EH (cell line): ENCODE results near the gene OVAAL.
"Not testable (repeated sequence)": the region's sequence is repeated elsewhere in the genome, so short reads cannot be mapped to it uniquely, and the experiment has no call there.

Experiments
- DNase-seq: peaks from one replicate; pipeline ENCODE4 v3.0.0-alpha.2; 2015; ENCODE audit warnings: low read depth

Gene OVAAL

DNA sequence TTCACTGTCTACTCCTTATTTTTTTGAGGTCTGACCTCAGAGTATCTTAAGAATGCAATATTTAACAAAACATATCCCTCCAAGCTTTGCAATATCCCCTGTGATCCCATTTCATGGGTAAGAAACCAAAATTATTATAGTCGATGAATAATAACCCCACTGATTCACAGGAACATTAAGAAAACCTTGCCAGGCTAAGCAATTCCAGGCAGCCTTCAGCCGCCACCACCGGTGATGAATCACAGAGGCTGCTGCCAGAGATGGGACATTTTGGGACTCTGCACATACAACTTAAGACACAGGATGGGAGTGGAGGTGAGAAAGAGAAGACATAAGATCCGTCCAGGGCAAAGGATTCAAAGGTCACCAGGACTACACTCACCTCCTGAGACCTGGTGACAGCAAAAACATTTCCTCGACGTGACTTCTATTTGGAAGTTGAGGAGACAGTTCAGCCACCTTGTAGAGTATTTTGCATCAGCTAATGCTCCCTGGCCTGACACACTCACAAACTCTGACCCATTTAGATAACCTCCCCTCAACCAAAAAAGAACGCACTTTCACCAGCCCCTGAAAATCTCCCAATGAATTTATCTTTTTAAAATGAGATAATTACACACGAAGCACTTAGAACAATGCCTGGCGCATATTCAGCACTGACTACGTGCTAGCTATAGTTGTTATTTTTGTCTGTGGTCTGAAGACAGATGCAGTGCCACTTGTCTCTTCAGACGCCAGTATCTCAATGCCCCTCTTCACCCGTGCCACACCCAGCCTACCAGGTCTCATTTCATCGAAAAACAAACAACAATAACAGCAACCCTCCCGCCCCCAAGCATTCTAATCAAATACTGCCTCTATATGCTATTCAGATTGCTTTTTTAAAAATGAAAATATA, 17.8 kb upstream of the OVAAL start:
- DNase-seq = peak; percentile 72

- DNase-seq = peak; percentile 33
These were observed 16.5 kb upstream of the OVAAL start for GRCh38 chr1:180542113-180542837.

DNA sequence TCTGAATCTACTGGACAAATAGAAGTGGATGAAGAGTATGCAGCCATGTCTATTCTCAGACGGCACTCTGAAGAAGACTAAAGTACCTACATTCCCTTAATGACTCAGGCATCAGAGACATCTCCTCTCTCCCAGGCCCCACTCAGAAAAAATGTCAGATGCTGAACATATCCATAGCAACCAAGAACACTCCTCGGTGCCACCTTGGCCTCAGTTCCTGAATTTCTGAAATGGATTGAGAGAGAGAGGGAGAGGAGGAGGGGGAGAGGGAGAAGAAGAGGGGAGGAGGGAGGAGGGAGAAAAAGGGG, 16.0 kb upstream of the OVAAL start:
- DNase-seq = peak; percentile 74

GRCh38 chr1:180544050-180544449, 14.7 kb upstream of the OVAAL start:
- no peak for DNase-seq

GRCh38 chr1:180545991-180546390, 12.8 kb upstream of the OVAAL start:
- no peak for DNase-seq

DNA sequence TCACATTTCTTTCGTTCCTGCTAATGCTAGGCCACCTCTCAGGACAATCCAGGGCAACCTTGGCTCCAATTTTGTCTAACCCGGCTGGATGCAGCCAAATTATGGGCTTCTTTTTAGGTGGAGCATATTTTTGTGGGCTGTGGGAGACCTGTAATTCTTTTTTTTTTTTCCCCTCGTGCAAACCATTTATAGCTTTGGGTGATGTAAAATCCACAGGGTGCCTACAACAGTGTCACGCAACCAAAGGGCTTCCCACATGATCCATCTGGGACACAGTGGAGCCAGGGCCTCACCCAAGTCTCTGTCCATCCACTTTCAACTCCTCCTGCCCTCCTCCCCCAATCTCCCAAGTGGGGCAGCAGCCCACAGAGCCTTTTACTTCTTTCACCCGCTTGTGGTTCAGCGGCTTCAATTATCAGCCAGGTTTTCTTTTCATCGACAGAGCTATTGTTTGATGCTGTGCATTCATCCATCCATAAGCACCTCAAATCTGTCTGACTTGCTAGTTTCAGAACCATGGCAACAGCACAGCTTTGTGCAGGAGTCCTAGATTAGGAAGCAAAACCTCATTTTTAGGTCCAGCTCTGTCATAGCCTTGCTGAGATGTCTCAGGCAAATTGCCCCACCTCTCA, 10.0 kb upstream of the OVAAL start:
- DNase-seq = no peak

DNA sequence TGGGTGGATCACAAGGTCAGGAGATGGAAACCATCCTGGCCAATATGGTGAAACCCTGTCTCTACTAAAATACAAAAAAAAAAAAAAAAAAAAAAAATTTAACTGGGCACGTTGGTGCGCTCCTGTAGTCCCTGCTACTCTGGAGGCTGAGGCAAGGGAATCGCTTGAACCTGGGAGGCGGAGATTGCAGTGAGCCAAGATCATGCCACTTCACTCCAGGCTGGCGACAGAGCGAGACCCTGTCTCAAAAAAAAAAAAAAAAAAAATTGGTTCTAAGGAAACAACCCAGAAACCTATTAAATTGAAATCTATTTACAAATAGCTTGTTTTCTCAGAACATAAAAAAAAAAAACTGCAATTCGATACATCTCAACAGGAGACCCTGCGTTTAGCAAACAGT, 9.0 kb upstream of the OVAAL start:
- not testable (repeated sequence) for DNase-seq

GRCh38 chr1:180550241-180550640, 8.5 kb upstream of the OVAAL start:
- DNase-seq = no peak

DNA sequence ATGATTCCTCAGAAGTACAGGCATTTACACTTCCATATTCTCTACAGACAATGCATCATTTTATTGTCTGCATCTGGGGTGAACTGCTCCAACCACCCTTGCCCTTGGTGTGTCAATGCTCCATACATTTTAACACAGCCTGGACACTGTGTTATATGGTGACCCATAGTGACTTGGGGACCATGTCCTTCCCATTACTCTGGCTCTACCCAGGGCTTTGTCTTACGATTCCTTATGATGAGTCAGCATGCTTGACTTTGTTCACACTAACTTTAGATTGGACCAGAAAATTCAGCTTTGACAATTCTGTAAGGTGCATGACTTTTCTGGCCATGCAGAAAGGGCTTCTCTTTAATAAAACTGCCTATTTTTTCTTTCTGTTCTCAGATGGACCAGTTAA, 6.8 kb upstream of the OVAAL start:
- DNase-seq = no peak

GRCh38 chr1:180553046-180553445, 5.7 kb upstream of the OVAAL start:
- not testable (repeated sequence) for DNase-seq

DNA sequence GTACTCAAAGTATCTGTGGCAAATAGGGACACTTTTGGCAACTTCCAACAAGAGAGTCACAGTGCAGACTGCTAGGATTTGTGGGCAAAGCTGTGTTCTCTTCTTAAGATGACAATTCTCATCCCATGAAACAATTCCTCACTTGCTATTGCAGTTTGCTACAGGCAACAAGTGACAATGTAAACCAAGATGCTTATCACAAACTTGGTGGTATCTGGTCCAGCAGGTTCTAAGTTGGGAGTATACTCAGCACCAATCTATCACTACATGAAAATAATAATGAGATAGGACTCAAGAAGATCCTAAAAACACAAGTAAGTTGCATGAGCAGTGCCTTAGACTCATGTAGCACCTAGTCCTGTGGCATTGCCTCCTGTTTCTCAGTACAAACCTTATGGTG, 3.4 kb upstream of the OVAAL start:
- no peak for DNase-seq

DNA sequence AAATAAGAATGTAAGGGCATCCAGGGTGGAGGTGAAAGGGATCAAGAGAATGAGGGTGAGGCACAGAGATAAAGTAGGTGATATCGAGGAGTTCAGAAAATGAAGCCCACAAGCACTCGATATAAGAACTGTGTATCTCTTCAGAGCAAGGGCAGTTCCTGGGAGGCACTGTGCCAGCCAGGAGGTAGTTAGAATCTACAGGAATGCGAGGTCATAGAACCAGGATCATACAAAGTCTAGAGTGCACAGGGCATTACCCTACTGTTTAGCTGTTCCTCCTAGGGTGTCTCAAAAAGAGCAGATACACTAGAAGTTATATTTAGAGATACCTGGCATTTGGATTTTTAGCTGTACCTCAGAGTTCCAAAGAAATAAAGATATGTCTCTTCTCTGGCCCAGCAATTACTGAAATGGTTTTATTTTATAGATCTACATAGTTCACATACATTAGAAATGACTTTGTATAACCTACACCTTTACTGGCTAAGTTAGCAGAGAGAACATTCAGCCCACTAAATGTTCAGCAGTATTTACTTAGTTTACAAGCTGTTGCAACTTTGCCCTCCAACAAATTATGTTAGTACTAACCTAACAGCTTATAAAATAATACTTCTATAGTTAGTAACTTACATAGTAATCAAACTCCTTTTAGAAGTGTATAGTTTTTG, 1.6 kb downstream of the OVAAL start:
- DNase-seq = peak; percentile 31

DNA sequence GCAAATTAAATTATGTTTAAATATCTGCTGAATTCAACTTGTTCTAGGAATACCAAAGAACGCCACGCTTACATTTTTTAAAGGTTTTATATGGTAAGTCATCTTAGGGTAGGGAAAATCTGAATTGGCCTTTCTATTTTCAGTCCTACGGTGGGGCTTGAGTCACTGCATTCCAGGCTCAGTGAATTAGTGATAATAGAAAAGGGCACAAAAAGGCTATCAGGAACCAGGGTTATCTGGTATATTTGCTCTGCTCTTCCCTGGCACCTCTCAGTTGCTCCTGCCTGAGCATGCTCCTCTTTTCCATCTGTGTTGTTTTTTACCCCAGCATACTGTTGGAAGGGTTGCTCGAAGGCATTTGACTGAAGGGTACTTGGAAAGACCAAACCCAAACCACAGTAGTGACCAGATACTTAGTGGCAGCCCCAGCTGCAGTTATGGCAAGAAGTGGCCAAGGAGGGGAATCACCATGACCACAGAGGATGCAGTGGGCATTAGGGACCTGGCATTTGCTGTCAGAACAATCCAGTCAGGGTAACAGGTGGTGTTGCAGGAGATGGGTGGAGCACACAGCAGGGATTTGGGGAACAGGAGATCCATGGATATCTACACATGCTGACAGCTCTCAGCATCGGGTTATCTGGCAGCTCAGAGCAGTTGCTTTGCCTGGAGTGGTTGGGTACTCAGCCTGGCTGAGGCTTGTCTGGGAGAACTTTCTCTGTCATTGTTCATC, 2.3 kb downstream of the OVAAL start:
- DNase-seq = peak; percentile 81

GRCh38 chr1:180562640-180563025, 3.9 kb downstream of the OVAAL start:
- DNase-seq = peak; percentile 44

DNA sequence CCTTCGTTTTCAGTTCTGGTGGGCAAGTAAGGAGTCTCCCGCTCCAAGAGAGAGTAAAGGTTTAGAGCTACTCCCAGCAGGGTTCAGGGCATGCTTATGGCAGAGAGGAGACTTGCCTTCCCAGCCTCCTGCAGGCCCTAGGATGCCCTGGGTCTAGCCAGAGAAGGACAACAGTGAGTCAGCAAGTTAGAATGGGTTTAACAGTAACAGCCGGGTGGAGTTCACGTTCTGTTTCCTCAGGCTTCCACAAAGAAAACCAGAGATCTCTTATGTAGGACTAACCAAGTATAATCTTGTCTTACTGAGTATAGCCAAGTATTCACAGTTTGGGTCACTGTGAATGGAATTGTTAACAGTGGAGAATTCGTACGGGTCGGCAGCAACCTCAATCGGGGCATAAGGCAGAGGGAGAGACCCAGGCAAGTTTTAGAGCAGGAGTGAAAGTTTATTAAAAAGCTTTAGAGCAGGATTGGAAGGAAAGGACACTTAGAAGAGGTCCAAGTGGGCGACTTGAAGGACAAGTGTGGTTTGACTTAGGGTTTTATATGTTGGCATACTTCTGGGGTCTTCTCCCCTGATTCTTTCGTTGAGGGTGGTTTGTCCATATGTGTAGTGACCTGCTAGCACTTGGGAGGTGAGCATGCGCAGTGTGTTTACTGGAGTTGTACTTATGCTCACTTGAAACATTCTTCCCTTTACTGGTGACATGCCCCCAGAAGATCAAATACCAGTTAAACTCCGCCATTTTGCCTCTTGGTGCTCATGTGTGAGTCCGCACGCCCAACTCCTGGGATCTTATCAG, 4.5 kb downstream of the OVAAL start:
- DNase-seq = peak; percentile 87

DNA sequence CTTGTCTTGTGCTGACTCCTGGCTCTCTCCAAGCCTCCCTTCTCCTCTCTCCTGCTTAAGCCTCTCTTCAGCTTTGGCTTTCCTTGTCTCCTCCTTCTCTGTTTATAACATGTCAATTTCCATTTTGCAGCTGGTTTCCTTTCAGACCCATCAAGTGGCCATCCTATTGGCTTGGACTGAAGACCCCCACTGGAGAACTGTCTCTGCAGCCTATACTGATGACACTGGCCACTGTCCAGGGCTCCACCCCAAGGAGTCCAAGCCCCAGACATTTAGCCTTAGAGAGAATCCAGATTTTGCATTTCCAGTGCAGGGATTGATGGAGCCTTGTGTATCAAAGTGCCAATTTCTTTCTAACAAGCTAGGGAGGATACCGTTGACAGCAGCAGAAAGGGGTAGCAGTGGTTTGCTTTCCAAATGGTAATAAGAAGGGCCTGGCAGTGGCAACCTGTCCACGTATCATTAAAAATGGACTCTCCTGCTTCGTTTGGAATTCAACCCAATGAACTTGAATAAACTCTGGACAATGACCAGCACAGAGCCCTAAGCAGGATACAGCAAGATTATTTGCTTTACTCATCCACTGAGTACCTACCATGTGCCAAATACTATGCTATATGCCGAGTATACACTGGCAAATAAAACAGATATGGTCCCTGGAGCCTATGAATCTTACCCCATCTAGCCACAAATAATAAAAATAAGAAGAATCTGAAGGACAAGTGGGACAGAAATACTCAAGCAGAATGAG, 6.5 kb downstream of the OVAAL start:
- no peak for DNase-seq

DNA sequence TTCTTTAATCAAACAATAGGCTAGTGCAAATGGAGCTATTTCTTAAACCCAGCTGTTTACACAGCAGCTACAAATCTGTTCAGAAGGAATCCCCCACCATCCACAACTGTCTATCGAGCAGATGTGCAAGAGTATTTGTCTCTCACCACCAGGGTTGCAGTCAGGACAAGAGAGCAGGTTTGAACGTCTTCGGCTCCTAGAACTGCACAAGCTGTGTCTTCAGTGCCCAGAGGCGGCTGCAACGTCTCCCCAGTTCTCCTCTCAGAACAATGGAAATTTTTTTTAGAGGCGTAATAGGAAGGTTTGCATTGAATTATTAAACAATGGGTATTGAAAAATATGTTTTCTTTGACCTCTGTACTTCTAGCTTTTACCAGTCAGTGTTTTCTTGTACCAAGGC, 7.3 kb downstream of the OVAAL start:
- DNase-seq = no peak

DNA sequence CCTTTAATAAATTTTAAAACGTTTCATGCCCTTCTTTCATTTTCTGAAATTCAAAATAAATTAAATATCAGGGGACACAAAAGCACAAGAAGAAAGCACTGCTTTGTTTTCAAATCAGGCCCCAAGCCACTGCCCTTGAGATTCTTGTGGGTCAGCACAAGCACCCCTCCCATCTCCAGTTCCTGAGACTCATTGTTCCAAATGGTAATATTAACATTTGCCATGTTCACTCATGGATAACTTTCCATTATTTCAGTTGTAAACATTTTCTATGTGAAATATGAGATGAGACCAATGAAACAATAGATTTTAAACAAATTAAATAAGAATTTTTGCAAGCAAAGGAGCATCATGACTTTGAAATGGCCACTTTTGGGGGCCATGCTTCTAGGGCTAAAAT, 7.7 kb downstream of the OVAAL start:
- no peak for DNase-seq

DNA sequence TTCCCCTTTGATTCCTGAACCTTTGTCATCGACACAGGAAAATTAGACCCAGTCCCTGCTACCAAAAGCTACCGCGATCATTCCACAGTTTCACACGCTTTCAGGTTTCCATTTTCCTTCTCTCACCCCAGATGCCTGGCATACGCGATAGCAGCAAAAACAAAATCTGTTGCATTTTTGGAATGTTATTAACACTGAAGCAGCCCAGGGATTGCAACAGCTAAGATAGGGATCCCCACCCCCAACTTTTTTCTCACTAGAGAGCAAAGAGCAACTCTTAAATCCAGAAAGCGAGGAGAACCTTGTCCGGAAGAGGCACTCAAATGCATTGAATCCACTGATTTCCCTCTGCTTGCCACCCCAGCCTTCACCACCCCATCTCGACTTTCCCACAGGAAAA, 8.9 kb downstream of the OVAAL start:
- peak; percentile 62 for DNase-seq

DNA sequence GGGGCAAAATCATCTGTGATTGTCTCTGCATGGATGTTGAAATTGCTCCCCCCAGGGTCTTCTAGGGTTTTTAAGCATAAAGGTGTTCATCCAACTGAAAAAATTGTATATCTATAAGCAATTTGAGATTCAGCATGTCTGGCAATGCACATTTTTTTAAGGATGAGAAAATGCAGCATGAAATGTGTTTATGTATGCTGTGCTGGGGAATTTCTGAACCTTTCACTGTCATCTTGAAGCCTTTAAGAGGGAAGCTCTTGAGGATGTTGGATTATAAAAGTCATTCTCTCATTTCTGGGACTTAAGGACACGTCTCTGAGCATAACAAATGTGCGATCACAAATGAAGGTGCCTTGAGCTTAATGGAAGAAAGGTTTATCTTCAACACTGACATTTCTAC, 9.4 kb downstream of the OVAAL start:
- no peak for DNase-seq
